ENCODE data around the gene NPAS4. TPM values are rescaled to one million over a fixed set of nuclear protein-coding genes. Genes with fewer than 3 reads are reported as not detected.

The NPAS4 gene
- total RNA-seq, 1 experiment from 2014 or later = not detected

GRCh38 chr11:66418168-66418985 is 2.5 kb upstream of the NPAS4 start:
- peaks cover 66% of the 10 kb centered on the region for H3K27me3 Mint-ChIP-seq (ENCODE audit: insufficient read depth, unreplicated experiment)
- CTCF ChIA-PET = interaction anchor here (0.7 to 5.5 kb wide), 9 partner anchors 9 to 259 kb away, joined by 3 to 31 read pairs (median 7); partner anchors contain the start of genes MRPL11 and RBM4B
- POLR2A ChIA-PET = interaction anchor here (0.6 to 1.2 kb wide), 5 partner anchors 8 to 260 kb away, joined by 3 to 5 read pairs (median 3); partner anchors contain the start of gene MRPL11
- H3K4me3 Mint-ChIP-seq (ENCODE audit: unreplicated experiment) = no peak overlapping the region
- no TSS peak for BruUV-seq (replicated peaks)
- H3K27ac Mint-ChIP-seq (ENCODE audit: low read depth, unreplicated experiment) = no peak overlapping the region
- intact Hi-C loops (cut with micrococcal nuclease) = no loop called here
- peaks cover 7% of the 10 kb centered on the region for H3K9me3 Mint-ChIP-seq (ENCODE audit: unreplicated experiment)
- peak; percentile 90 for DNase-seq (ENCODE audit: unreplicated experiment)
- peaks cover 6% of the 10 kb centered on the region for H3K36me3 Mint-ChIP-seq (ENCODE audit: insufficient read depth, unreplicated experiment)
- TF ChIP-seq, protein P1, sequence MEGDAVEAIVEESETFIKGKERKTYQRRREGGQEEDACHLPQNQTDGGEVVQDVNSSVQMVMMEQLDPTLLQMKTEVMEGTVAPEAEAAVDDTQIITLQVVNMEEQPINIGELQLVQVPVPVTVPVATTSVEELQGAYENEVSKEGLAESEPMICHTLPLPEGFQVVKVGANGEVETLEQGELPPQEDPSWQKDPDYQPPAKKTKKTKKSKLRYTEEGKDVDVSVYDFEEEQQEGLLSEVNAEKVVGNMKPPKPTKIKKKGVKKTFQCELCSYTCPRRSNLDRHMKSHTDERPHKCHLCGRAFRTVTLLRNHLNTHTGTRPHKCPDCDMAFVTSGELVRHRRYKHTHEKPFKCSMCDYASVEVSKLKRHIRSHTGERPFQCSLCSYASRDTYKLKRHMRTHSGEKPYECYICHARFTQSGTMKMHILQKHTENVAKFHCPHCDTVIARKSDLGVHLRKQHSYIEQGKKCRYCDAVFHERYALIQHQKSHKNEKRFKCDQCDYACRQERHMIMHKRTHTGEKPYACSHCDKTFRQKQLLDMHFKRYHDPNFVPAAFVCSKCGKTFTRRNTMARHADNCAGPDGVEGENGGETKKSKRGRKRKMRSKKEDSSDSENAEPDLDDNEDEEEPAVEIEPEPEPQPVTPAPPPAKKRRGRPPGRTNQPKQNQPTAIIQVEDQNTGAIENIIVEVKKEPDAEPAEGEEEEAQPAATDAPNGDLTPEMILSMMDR (IDR thresholded peaks at IDR 0.05; ENCODE audit: unreplicated experiment) = peak; percentile 34
- H3K4me1 Mint-ChIP-seq (ENCODE audit: insufficient read depth, unreplicated experiment) = peaks cover 17% of the 10 kb centered on the region

GRCh38 chr11:66418986-66419308 is 1.9 kb upstream of the NPAS4 start:
- intact Hi-C loops (cut with micrococcal nuclease) = no loop called here
- Mint-ChIP-seq H3K4me3 (ENCODE audit: unreplicated experiment) (no peak overlapping the region), H3K27me3 (ENCODE audit: insufficient read depth, unreplicated experiment) (peaks cover 68% of the 10 kb centered on the region), H3K9me3 (ENCODE audit: unreplicated experiment) (peaks cover 7% of the 10 kb centered on the region), H3K4me1 (ENCODE audit: insufficient read depth, unreplicated experiment) (peaks cover 17% of the 10 kb centered on the region), H3K36me3 (ENCODE audit: insufficient read depth, unreplicated experiment) (peaks cover 6% of the 10 kb centered on the region), H3K27ac (ENCODE audit: low read depth, unreplicated experiment) (no peak overlapping the region)
- CTCF ChIA-PET = interaction anchor here (0.7 to 5.5 kb wide), 2 partner anchors 11 to 97 kb away, joined by 3 to 31 read pairs; no protein-coding TSS in a partner anchor
- POLR2A ChIA-PET = no interaction called here
- no TSS peak for BruUV-seq (replicated peaks)
- TF ChIP-seq, protein P1 (IDR thresholded peaks at IDR 0.05; ENCODE audit: unreplicated experiment) = no peak
- no peak for DNase-seq (ENCODE audit: unreplicated experiment)

GRCh38 chr11:66419825-66420224 is 1.0 kb upstream of the NPAS4 start:
- H3K27ac Mint-ChIP-seq (ENCODE audit: low read depth, unreplicated experiment) = no peak overlapping the region
- intact Hi-C loops (cut with micrococcal nuclease) = no loop called here
- H3K4me3 Mint-ChIP-seq (ENCODE audit: unreplicated experiment) = no peak overlapping the region
- DNase-seq (ENCODE audit: unreplicated experiment) = no peak
- ChIA-PET POLR2A (no interaction called here), CTCF (interaction anchor here (5.5 kb wide), 1 partner anchor 11 kb away, joined by 31 read pairs; no protein-coding TSS in a partner anchor)
- peaks cover 17% of the 10 kb centered on the region for H3K4me1 Mint-ChIP-seq (ENCODE audit: insufficient read depth, unreplicated experiment)
- H3K9me3 Mint-ChIP-seq (ENCODE audit: unreplicated experiment) = peaks cover 7% of the 10 kb centered on the region
- H3K36me3 Mint-ChIP-seq (ENCODE audit: insufficient read depth, unreplicated experiment) = peaks cover 6% of the 10 kb centered on the region
- BruUV-seq (replicated peaks) = no TSS peak
- peaks cover 68% of the 10 kb centered on the region for H3K27me3 Mint-ChIP-seq (ENCODE audit: insufficient read depth, unreplicated experiment)
- TF ChIP-seq, protein P1 (IDR thresholded peaks at IDR 0.05; ENCODE audit: unreplicated experiment) = no peak

- H3K4me3 Mint-ChIP-seq (ENCODE audit: unreplicated experiment) = no peak overlapping the region
- peaks cover 6% of the 10 kb centered on the region for H3K36me3 Mint-ChIP-seq (ENCODE audit: insufficient read depth, unreplicated experiment)
- ChIA-PET POLR2A (interaction anchor here (0.6 to 1.3 kb wide), 8 partner anchors 10 to 255 kb away, joined by 3 to 6 read pairs (median 4); partner anchors contain the start of genes DPP3 and MRPL11), CTCF (interaction anchor here (0.6 to 5.5 kb wide), 7 partner anchors 9 to 269 kb away, joined by 3 to 31 read pairs (median 5); partner anchors contain the start of gene MRPL11)
- H3K27me3 Mint-ChIP-seq (ENCODE audit: insufficient read depth, unreplicated experiment) = peaks cover 58% of the 10 kb centered on the region
- TF ChIP-seq, protein P1 (IDR thresholded peaks at IDR 0.05; ENCODE audit: unreplicated experiment) = no peak
- peaks cover 7% of the 10 kb centered on the region for H3K9me3 Mint-ChIP-seq (ENCODE audit: unreplicated experiment)
- intact Hi-C loops (cut with micrococcal nuclease) = no loop called here
- DNase-seq (ENCODE audit: unreplicated experiment) = peak; percentile 87
- no TSS peak for BruUV-seq (replicated peaks)
- H3K27ac Mint-ChIP-seq (ENCODE audit: low read depth, unreplicated experiment) = no peak overlapping the region
- H3K4me1 Mint-ChIP-seq (ENCODE audit: insufficient read depth, unreplicated experiment) = peaks cover 17% of the 10 kb centered on the region
Observed at GRCh38 chr11:66421492-66422205, 814 bp downstream of the NPAS4 start.

Data from MCF 10A (cell line).